ENCODE data around the gene WWC2.

DNA sequence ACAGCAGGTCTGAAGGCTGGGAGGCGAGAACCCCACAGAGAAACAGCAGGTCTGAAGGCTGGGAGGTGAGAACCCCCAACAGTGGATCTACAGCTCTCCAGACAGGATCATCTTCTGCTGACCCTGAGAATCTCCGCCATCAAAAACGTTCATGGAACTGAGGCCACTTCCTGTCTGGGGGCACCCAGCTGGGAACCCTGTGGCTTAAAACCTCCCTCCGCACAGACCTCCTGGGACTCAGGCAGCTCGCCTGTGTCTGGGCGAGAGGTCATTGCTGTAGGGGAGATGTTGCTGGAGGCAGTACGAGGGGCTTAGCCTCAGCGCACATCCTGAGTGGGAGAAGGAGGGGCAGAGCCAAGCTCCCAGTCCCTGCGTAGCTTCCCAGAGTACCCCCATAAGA, 238.3 kb downstream of the WWC2 start:
- no peak for TF ChIP-seq POLR2AphosphoS5 (IDR thresholded peaks at IDR 0.05; ENCODE audit: insufficient read depth, low read depth, low read length)
- TF ChIP-seq, protein P1, sequence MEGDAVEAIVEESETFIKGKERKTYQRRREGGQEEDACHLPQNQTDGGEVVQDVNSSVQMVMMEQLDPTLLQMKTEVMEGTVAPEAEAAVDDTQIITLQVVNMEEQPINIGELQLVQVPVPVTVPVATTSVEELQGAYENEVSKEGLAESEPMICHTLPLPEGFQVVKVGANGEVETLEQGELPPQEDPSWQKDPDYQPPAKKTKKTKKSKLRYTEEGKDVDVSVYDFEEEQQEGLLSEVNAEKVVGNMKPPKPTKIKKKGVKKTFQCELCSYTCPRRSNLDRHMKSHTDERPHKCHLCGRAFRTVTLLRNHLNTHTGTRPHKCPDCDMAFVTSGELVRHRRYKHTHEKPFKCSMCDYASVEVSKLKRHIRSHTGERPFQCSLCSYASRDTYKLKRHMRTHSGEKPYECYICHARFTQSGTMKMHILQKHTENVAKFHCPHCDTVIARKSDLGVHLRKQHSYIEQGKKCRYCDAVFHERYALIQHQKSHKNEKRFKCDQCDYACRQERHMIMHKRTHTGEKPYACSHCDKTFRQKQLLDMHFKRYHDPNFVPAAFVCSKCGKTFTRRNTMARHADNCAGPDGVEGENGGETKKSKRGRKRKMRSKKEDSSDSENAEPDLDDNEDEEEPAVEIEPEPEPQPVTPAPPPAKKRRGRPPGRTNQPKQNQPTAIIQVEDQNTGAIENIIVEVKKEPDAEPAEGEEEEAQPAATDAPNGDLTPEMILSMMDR (IDR thresholded peaks at IDR 0.05; ENCODE audit: extremely low read depth in 1 of 2, insufficient read depth in 1 of 2, low read depth in 1 of 2, low read length in 2 of 2): no peak

All from endothelial cell of umbilical vein (primary cell).